CD4-positive, alpha-beta T cell treated with Interleukin-12 subunit alpha and Interleukin-12 subunit beta, for 1 hour (primary cell): Measurements from ENCODE around the gene NOTCH4.
A peak's percentile ranks its signal among the peaks of the same experiment; 100 is the strongest.
"Not testable (repeated sequence)": the region's sequence is repeated elsewhere in the genome, so short reads cannot be mapped to it uniquely, and the experiment has no call there.

Experiments used
- DNase-seq: peaks from one replicate; pipeline ENCODE4 v3.0.0-alpha.2; 2020

NOTCH4 gene

GRCh38 chr6:32192608-32193039 is 31.2 kb downstream of the NOTCH4 start, which contains the start of gene GPSM3:
GPSM3 (minus strand) TSS chr6:32192643; CDS start chr6:32192513, 130 bp downstream.
- peak; percentile 66 for DNase-seq

DNA sequence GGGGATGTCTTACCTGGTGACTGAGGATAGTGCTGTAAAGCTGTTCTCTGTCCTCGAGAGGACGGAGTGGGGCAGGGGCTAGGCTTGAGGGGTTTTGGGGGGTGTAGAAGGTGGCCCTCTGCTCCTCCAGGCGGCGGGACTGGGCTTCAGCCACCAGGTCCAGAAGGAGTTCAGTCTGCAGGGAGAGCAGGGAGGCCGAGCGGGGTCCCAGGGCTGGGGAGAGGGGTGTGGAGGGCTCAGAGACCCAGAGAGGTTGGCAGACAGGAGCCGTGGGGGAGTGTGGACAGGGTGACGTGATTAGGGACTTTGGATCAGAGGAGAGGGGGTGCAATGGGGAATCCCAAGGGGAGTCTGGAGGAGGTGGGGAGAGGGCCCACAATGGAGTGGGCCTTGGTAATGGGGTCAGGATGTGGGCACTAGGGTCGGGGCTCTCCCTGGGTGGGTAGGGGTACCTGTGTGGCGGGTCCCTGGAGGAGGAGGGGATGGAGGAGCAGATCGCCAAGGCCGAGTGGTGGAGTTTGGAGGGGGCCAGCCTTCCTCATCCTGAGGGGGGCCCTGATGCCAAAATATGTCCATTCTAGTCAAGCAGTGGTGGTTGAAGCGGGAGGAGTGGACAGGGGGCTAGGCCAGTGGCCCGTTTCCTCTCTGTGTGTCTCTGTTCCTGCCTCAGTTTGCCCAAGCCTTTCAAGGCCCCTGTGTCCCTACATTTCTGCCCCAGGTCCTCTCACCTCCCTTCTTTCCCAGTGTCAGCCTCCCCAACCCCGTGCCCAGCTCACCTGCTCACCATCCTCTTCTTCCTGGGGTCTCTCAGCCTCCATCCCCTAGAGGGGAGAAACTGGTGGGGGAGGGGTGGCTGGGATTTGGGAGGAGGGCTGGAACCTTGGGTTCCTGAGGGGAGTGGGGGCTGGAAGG is 31.9 kb downstream of the NOTCH4 start:
- peak; percentile 63 for DNase-seq

DNA sequence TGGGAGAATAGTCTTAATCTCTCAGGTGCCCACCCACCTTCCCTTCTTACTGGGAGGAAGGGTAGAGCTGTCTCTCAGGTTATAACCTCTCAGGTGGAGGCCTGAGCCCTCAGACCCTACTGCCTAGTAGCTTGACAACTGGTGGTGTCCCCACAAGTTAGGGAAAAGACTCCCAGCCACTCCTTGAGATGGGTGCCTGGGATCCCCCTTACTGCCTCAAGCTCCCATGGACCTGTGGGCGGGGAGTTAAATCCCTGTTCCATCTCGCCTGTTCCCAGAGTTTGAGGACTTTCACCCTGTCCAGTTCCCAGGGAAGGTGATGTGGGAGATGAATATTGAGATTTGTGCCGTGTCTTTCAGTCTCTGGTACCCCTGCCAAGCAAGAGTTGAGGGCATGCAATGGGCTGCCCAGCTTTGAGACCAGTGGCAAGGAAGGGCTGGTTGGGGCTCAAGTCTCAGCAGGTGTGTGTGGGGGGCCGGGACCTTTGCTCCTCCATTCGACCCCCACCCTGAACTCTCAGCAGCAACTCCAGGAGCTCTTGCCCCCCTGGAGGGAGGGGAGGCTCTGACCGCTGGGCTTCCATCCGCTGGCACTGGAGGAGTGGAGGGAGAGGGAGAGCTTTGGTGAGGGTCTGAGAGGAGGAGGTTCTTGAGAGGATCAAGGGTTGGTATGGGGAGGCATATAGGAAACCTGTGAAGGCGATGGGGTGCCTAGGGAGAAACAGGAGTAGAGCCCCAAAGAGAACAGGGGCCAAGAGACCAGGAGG is 32.8 kb downstream of the NOTCH4 start:
- no peak for DNase-seq

- peak; percentile 93 for DNase-seq
These were observed 33.6 kb downstream of the NOTCH4 start, which contains the start of gene PBX2 for GRCh38 chr6:32190054-32190851. PBX2 (minus strand) TSS chr6:32190202; CDS start chr6:32189915, 287 bp downstream.

DNA sequence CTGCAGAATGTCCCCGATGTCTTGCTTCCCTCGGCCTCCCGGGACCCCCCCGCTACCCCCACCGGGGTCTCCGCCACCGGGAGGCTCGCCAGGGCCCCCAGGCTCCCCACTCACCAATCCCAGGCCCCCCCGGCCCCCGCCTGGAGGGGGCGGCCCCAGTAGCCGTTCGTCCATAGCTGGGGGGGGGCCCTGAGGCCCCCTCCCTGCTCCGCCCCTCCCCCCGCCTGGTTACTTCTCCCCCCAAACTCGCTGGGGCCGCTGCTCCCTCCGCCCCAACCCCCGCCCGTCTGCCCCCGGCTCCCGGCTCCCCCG is 34.2 kb downstream of the NOTCH4 start:
- DNase-seq: no peak

GRCh38 chr6:32189069-32189741 is 34.7 kb downstream of the NOTCH4 start:
- no peak for DNase-seq

- DNase-seq: no peak
These were observed 35.3 kb downstream of the NOTCH4 start for GRCh38 chr6:32188381-32189068.

DNA sequence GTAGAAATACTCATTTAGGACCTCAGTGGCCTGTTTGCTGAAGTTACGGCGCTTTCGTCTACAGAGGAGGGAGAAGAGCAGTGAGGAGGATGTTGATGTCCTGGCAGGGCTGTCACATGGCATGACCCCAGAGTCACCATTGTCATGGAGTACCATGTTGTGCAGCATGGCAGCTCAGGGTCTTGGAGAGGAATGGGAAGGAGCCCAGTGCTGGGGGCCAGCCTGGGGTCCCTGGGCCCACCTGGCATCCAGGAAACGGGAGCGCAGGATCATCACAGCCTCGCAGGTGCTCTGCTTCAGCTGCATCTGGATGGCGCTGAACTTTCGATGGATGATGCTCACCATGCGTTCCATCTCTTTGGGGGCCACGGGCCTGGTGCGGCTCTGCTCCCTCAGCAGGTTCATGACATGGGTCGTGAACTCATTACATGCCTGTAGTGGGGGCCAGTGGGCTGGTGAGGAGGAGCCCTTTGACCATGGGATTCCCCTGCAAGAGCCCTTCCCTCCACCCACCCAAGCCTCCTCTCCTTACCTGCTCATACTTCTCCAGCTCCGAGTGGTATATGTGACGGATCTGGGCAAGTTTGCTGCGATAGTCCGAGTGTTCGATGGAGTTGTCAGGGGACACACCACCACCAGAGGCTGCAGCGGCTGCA is 36.0 kb downstream of the NOTCH4 start:
- not testable (repeated sequence) for DNase-seq

GRCh38 chr6:32187009-32187709 is 36.7 kb downstream of the NOTCH4 start:
- no peak for DNase-seq

DNA sequence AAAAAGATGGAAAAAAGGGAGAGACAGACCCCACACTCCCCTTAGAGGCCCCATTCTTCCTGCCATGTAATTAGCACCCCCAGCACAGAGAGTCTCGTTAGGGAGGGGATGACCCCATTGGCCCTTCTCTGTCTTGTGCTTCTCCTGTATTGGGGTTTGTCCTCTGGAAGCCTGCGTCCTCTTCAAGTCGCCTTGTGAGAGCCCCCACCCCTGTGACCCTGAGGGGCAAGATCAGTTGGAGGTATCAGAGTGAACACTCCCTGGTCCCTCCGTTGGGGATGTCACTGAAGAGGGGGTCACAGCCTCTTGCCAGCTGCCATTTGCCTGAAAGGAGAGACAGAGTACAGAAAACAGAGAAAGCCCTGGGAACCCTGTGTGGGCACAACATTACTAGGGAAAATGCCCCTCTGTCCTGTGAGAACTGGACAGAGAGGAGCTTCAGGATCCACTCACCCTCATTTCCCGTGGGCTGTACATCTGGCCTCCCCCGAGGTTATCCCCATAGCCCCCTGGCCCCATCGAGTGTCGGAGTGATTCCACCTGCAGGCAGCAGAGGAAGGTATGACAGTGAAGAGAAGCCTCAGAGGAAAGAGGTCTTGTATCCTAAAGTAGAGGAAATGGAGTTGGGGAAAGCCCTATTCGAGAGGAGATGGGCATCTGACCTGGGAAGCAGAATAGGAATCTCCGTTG is 37.6 kb downstream of the NOTCH4 start:
- not testable (repeated sequence) for DNase-seq

DNA sequence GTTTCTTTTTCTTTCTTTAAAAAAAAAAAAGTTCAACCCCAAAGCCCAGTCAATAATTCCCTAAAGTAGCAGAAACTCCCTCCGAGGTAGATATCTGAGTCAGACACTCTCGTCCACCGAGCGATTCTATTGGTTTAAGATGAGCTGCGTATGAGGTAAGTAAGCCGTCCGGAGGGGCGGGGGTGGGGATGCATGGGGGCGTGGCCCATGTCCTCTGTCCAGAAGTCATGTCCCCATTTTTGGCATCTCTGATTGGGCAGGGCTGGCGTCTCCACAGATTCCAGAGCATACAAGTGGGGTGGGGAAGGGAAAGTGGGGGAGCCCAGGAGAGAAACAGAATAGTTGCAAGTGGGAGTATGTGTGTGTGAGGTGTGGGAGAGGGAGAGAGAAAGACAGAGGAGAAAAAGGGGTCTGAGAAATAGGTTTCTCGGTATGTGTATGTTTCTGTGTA is 38.2 kb downstream of the NOTCH4 start:
- DNase-seq: peak; percentile 76

- no peak for DNase-seq
These were observed 39.7 kb downstream of the NOTCH4 start, which contains the start of gene AGER for GRCh38 chr6:32184084-32184640. AGER (minus strand) TSS chr6:32184253; CDS start chr6:32184222, 31 bp downstream.

DNA sequence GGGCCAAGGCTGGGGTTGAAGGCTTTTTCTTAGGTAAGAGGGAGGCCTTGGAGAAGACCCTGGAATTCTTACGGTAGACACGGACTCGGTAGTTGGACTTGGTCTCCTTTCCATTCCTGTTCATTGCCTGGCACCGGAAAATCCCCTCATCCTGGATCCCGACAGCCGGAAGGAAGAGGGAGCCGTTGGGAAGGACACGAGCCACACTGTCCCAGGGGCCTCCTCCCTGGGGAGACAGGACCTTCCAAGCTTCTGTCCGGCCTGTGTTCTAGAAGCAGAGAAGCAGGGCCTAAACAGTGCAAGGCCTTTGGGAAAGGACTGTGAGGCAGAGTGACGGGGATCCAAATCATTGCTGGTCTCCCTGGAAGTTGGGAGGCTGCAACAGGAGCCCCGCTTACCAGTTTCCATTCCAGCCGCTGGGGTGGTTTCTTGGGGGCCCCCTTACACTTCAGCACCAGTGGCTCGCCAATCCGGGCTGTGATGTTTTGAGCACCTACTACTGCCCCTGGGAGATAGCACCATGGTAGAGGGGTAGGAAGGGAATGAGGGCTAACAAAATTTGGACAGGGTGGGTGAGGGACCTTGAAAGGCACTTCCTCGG is 40.3 kb downstream of the NOTCH4 start:
- DNase-seq: no peak

DNA sequence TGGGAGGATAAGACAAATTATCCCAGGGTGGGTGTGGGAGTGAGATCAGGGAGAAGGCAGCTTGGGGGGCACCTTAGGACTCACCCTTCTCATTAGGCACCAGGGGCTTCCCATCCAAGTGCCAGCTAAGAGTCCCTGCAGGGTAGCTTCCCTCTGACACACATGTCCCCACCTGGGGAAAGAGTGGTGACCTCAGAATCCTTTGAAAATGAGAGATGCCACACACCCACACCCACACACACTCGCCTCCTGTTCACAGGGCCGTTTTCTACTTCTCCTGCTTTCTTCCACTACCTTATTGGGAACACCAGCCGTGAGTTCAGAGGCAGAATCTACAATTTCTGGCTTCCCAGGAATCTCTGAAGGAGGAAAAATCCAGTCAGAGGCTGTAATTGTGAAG is 40.8 kb downstream of the NOTCH4 start:
- DNase-seq: no peak

DNA sequence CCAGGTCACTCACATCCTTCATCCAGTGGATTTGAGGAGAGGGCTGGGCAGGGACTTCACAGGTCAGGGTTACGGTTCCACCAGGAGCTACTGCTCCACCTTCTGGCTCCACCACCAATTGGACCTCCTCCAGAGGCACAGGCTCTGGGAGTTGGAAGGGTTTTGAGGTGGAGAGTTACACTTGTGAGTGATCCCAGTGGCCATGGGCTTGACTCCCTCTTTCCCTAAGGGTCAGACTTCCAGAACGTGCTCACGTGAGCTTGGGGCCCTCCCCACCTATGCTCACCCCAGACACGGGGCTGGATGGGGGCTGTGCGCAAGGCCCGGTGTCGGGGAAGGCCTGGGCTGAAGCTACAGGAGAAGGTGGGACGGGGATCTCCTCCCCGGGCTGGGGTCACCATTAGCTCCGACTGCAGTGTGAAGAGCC is 41.3 kb downstream of the NOTCH4 start:
- no peak for DNase-seq

DNA sequence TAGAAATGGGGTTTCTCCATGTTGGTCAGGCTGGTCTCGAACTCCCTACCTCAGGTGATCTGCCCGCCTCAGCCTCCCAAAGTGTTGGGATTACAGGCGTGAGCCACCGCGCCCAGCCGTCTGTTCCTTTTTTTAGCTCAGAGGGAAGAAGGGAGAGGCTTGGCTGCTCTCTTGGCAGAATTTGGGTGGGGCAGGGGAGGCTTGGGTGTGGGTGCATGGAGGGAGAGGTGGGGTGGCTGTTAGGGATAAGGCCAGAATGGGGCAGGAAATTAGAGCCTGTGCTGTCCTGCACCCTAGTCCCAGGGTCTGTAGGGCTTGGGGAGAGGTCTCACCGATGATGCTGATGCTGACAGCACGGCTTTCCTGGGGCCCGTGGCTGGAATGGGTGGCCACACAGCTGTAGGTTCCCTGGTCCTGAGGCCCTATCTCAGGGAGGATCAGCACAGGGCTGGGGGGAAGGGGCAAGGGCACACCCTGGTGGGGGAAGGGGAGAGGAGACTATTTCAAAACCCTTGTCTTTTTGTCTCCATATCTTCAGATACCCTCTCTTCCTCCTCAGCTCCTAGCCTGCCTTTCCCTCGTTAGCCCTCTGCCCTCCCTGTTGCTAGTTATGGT is 41.8 kb downstream of the NOTCH4 start:
- DNase-seq: no peak

- DNase-seq: no peak
These were observed 42.6 kb downstream of the NOTCH4 start for GRCh38 chr6:32181148-32181702.

DNA sequence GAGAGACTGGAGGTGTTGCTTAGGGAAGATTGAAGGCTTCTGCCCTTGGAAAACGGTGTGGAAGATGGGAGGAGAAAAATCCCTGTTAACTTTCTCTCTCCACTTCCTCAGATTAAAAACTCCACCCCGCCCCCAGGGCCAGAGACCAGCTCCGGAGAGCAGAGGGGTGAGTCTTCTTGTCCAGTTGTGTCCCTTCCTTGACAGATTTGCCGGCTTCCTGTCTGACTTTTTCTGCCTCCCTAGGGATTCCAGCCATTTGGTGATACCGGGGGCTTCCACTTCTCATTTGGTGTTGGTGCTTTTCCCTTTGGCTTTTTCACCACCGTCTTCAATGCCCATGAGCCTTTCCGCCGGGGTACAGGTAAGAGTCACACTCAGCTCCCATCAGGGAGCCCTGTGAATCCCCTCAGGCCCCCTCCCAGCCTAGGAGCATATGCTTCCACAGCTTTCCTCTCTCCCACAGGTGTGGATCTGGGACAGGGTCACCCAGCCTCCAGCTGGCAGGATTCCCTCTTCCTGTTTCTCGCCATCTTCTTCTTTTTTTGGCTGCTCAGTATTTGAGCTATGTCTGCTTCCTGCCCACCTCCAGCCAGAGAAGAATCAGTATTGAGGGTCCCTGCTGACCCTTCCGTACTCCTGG is 44.0 kb downstream of the NOTCH4 start:
- no peak for DNase-seq
